H1 (cell line): ENCODE data around the gene RPA4.

Source experiments
- CTCF ChIP-seq, 3 experiments: IDR thresholded peaks; 1 replicate in 2 of 3; 2 replicates in 1 of 3; pipeline versions ENCODE4 v1.5.1 to v1.6.1; 2011; ENCODE audit warnings: low read length in 3 of 3, mild to moderate bottlenecking in 3 of 3, inconsistent platforms in 2 of 3, low read depth in 1 of 3, moderate library complexity in 1 of 3; ENCODE audit not compliant: insufficient read depth in 1 of 3; ENCODE audit errors: control extremely low read depth in 1 of 3
- MAX ChIP-seq: IDR thresholded peaks from 2 replicates; pipeline ENCODE4 v1.6.1; 2012; ENCODE audit warnings: inconsistent platforms
- SIN3A ChIP-seq, 2 experiments: IDR thresholded peaks in 1 of 2; conservative IDR thresholded peaks in 1 of 2; 2 replicates each; pipeline ENCODE4 v1.6.1; 2011 to 2012; ENCODE audit warnings: low read length in 2 of 2, improper control_type of control experiment in 1 of 2, low read depth in 1 of 2, mild to moderate bottlenecking in 1 of 2
- SP1 ChIP-seq: IDR thresholded peaks from 2 replicates; pipeline ENCODE4 v1.6.1; 2011; ENCODE audit warnings: low read depth, low read length
- TAF1 ChIP-seq: IDR thresholded peaks from 2 replicates; pipeline ENCODE4 v1.6.1; 2011; ENCODE audit warnings: mild to moderate bottlenecking, low read depth, low read length

DNA sequence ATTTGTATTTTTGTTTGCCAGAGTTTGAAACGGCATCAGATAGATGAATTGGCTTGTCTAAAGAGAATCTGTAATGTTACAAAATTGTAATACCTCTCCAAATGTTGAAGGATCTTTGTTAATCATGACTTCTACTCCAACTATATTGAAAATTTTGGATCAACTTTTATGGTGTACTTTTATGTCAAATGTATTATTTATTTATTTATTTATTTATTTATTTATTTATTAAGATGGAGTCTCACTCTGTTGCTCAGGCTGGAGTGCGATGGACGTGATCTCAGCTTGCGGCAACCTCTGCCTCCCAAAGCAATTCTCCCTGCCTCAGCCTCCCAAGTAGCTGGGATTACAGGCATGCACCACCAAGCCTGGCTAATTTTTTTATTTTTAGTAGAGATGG lies 36.0 kb downstream of the RPA4 start:
- TF ChIP-seq MAX (no peak), CTCF (IDR thresholded peaks at IDR 0.05; ENCODE audit: control extremely low read depth in 1 of 3, insufficient read depth in 1 of 3, low read depth in 1 of 3, low read length in 3 of 3) (no peak), TAF1 (no peak), SP1 (no peak), SIN3A (conservative IDR thresholded peaks at IDR 0.05 in 1 of 2, IDR thresholded peaks at IDR 0.05 in 1 of 2; ENCODE audit: low read depth in 1 of 2, low read length in 2 of 2) (no peak)
